ENCODE measurements around the gene SLC12A3. TPM values are rescaled to one million over a fixed set of nuclear protein-coding genes. Genes with fewer than 3 reads are reported as not detected.

Gene SLC12A3, protein sequence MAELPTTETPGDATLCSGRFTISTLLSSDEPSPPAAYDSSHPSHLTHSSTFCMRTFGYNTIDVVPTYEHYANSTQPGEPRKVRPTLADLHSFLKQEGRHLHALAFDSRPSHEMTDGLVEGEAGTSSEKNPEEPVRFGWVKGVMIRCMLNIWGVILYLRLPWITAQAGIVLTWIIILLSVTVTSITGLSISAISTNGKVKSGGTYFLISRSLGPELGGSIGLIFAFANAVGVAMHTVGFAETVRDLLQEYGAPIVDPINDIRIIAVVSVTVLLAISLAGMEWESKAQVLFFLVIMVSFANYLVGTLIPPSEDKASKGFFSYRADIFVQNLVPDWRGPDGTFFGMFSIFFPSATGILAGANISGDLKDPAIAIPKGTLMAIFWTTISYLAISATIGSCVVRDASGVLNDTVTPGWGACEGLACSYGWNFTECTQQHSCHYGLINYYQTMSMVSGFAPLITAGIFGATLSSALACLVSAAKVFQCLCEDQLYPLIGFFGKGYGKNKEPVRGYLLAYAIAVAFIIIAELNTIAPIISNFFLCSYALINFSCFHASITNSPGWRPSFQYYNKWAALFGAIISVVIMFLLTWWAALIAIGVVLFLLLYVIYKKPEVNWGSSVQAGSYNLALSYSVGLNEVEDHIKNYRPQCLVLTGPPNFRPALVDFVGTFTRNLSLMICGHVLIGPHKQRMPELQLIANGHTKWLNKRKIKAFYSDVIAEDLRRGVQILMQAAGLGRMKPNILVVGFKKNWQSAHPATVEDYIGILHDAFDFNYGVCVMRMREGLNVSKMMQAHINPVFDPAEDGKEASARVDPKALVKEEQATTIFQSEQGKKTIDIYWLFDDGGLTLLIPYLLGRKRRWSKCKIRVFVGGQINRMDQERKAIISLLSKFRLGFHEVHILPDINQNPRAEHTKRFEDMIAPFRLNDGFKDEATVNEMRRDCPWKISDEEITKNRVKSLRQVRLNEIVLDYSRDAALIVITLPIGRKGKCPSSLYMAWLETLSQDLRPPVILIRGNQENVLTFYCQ
- total RNA-seq = not detected in 2 replicates

DNA sequence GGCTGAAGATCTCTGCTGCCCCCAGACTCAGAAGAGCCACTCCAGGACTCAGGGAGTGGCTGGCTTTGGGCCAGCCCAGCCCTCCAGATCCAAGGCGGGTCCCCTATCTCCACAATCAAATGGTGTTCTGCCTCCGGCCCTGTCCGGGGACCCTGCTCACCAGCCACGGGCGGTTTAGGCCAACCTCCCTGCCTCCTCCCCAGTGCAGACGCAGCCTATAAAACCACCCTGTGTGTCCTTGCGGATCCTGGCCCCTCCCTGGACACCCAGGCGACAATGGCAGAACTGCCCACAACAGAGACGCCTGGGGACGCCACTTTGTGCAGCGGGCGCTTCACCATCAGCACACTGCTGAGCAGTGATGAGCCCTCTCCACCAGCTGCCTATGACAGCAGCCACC is at the start of gene SLC12A3:
Gene SLC12A3, plus strand, starts transcription at position 248 of the 400 bp plus-strand sequence. Its CDS starts 29 bp downstream, at position 277.

DNA sequence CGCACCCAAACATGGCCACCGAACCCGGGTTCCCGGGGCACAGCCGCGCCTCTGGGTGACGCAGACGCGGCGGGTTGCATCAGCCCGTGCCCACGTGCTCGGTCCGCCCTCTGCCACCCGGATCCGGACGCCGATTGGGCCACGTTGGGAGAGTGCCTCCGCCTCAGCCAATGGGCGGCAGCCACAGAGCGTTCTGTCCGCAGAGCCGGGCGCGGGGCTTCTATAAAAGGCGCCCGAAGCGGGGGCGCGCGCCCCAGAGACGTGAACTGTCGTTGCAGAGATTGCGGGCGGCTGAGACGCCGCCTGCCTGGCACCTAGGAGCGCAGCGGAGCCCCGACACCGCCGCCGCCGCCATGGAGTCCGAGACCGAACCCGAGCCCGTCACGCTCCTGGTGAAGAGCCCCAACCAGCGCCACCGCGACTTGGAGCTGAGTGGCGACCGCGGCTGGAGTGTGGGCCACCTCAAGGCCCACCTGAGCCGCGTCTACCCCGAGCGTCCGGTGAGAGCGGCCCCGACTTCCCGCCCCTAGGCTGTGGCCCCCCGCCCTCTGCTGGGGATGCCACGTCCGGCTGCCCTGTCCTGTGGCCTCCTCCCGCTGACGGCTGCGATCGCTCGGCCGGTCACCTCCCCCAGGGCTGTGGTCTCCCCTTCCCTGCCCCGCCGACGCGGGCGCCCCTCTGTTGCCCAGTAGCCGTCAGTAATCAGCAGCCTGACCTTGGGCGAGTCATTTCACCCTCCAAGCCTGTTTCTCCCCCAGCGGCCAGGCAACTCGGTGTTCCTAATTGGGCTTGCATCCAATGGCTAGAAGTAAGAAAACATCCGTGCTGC is 67.1 kb downstream of the SLC12A3 start, which contains the start of gene HERPUD1:
Gene HERPUD1, plus strand, starts transcription at position 251 of the 829 bp plus-strand sequence. Its CDS starts 103 bp downstream, at position 354.

DNA sequence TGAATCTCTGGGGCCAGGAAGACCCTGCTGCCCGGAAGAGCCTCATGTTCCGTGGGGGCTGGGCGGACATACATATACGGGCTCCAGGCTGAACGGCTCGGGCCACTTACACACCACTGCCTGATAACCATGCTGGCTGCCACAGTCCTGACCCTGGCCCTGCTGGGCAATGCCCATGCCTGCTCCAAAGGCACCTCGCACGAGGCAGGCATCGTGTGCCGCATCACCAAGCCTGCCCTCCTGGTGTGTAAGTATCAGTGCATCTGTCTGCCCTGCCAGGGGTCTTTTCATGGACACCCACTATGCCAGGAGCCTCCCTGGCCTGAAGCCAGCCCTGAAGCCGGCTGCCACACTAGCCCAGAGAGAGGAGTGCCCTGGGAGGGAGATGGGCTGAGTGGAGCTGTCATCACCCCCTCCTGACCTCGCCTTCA is 96.9 kb downstream of the SLC12A3 start, which contains the start of gene CETP:
Gene CETP, plus strand, starts transcription at position 100 of the 431 bp plus-strand sequence. Its CDS starts 30 bp downstream, at position 130.

Other genes with a start within 250 kb of the SLC12A3 start
- gene MT1E, start 239.4 kb upstream of the SLC12A3 start, total RNA-seq = 213 TPM in 2 replicates
- 2.8 and 3.0 TPM in 2 replicates for gene MT1M, start 232.5 kb upstream of the SLC12A3 start, total RNA-seq
- gene MT1A, start 226.5 kb upstream of the SLC12A3 start, total RNA-seq = 23.9 and 27.7 TPM in 2 replicates
- gene MT1B, start 213.3 kb upstream of the SLC12A3 start, total RNA-seq = not detected in 2 replicates
- gene MT1F, start 207.2 kb upstream of the SLC12A3 start, total RNA-seq = 0.15 TPM in 1 of 2 replicates, not detected in the other
- 1.6 TPM in 1 of 2 replicates, not detected in the other for gene MT1G, start 197.1 kb upstream of the SLC12A3 start, total RNA-seq
- gene MT1H, start 195.4 kb upstream of the SLC12A3 start, total RNA-seq = not detected in 2 replicates
- 30.9 and 62.4 TPM in 2 replicates for gene MT1X, start 182.7 kb upstream of the SLC12A3 start, total RNA-seq
- 73.3 and 81.0 TPM in 2 replicates for gene NUP93, start 135.1 kb upstream of the SLC12A3 start, total RNA-seq
- 97.0 and 103 TPM in 2 replicates for gene HERPUD1, start 66.9 kb downstream of the SLC12A3 start, total RNA-seq
- not detected in 2 replicates for gene CETP, start 96.7 kb downstream of the SLC12A3 start, total RNA-seq
- gene NLRC5, start 124.3 kb downstream of the SLC12A3 start, total RNA-seq = 3.4 and 4.5 TPM in 2 replicates
- gene CPNE2, start 227.4 kb downstream of the SLC12A3 start, total RNA-seq = 13.2 and 17.0 TPM in 2 replicates

Data from bronchus fibroblast of lung (primary cell).